Mucosa of descending colon (tissue), 3 donors: ENCODE measurements around the gene RING1. TPM values are rescaled to one million over a fixed set of nuclear protein-coding genes. Genes with fewer than 3 reads are reported as not detected.

ENCODE experiments used
- ATAC-seq: fragments of 200-7000 bp; cut with Tn5 transposase; one replicate; pipeline ENCODE4 v1.9.1; 2020; ENCODE audit warnings: mild to moderate bottlenecking, moderate library complexity
- DNase-seq, 3 donors: peaks; one replicate each; pipeline ENCODE4 v3.0.0-alpha.2; 2020
- H3K36me3 ChIP-seq: fragments of 200-600 bp; one replicate; pipeline ENCODE4 v1.8.0; 2021; ENCODE audit warnings: low read depth, mild to moderate bottlenecking
- H3K4me1 ChIP-seq: fragments of 200-600 bp; one replicate; pipeline ENCODE4 v1.8.0; 2021; ENCODE audit warnings: low read depth, mild to moderate bottlenecking
- H3K4me3 ChIP-seq: fragments of 200-600 bp; one replicate; pipeline ENCODE4 v1.8.0; 2021; ENCODE audit warnings: mild to moderate bottlenecking
- H3K9me3 ChIP-seq: fragments of 200-600 bp; one replicate; pipeline ENCODE4 v1.8.0; 2021; ENCODE audit warnings: mild to moderate bottlenecking
- CTCF ChIP-seq: fragments of 200-600 bp; IDR thresholded peaks from one replicate; pipeline ENCODE4 v1.8.0; 2022; ENCODE audit warnings: antibody characterized with exemption, mild to moderate bottlenecking
- intact Hi-C, 2 donors: fragments of 100-400 bp; cut with DNase I in 1 of 2; cut with micrococcal nuclease in 1 of 2; formaldehyde crosslinking; loops; one replicate each; pipeline versions ENCODE4 v1.11.0 to v1.11.1; 2022; cut with DNase I, micrococcal nuclease
- total RNA-seq, 3 donors: library from RNA; stranded (reverse); fragmentation: NEBNext Ultra II Directional in 2 of 3; extraction: Animal tissue kit (Norgen Biotek cat#: 25700) in 2 of 3; gene quantifications; one replicate each; pipeline versions ENCODE4 v1.2.1 to v1.2.4, GENCODE V29; 2021 to 2023
- donor health status: DM: no; HTN: no; CAD: no; lungs with moderate emphysema.
- donor health status: DM: no; HTN: no; CAD: no.
- donor health status: DM: no; HTN: yes; CAD: no.

Gene RING1
- total RNA-seq, 3 donors from 2014 or later: 28.4 to 45.1 (median 30.3) TPM

GRCh38 chr6:33189625-33190448, 18.5 kb upstream of the RING1 start:
- ATAC-seq (no peak), DNase-seq (no peak)
- no peak for TF ChIP-seq CTCF
- no peaks in the 10 kb centered on the region for H3K36me3 ChIP-seq
- peaks cover 10% of the 10 kb centered on the region for H3K4me1 ChIP-seq
- no peaks in the 10 kb centered on the region for H3K9me3 ChIP-seq
- no peak overlapping the region for H3K4me3 ChIP-seq
- intact Hi-C loops: no loop called here

GRCh38 chr6:33190504-33191107, 17.7 kb upstream of the RING1 start:
- no peaks in the 10 kb centered on the region for H3K36me3 ChIP-seq
- ATAC-seq: no peak
- H3K4me1 ChIP-seq: peaks cover 10% of the 10 kb centered on the region
- peak in 1 of 3 donors; percentile 32 for DNase-seq
- TF ChIP-seq CTCF: no peak
- H3K9me3 ChIP-seq: no peaks in the 10 kb centered on the region
- no peak overlapping the region for H3K4me3 ChIP-seq
- intact Hi-C loops: no loop called here

GRCh38 chr6:33191383-33192104, 16.8 kb upstream of the RING1 start:
- Histone ChIP-seq H3K36me3 (peaks cover 8% of the 10 kb centered on the region), H3K4me1 (peaks cover 10% of the 10 kb centered on the region), H3K9me3 (no peaks in the 10 kb centered on the region), H3K4me3 (no peak overlapping the region)
- intact Hi-C loops: no loop called here
- no peak for ATAC-seq
- no peak for TF ChIP-seq CTCF
- peak in 1 of 3 donors; percentile 37 for DNase-seq

GRCh38 chr6:33192105-33192646, 16.1 kb upstream of the RING1 start, which contains the start of gene COL11A2:
Gene COL11A2 (minus strand): TSS chr6:33192467. CDS start chr6:33192240, 227 bp downstream.
- no peak within 1 kb of the TSS for H3K4me3 ChIP-seq
- ATAC-seq (peak; percentile 31), DNase-seq (peak in 1 of 3 donors; percentile 47)
- peaks cover 8% of the 10 kb centered on the region for H3K36me3 ChIP-seq
- no peaks in the 10 kb centered on the region for H3K9me3 ChIP-seq
- peaks cover 10% of the 10 kb centered on the region for H3K4me1 ChIP-seq
- intact Hi-C loops: no loop called here
- TF ChIP-seq CTCF: no peak
